Measurements from ENCODE around the gene RIPK3. TPM values are rescaled to one million over a fixed set of nuclear protein-coding genes. Genes with fewer than 3 reads are reported as not detected.

The RIPK3 gene
- total and polyA plus RNA-seq, 8 donors, result 6.4 to 42.6 (median 13.5) TPM

GRCh38 chr14:24366413-24366720 is 26.6 kb upstream of the RIPK3 start:
- WGBS, 5 donors, result 1 to 4% (median 3%) methylated on average over 14 to 16 of the region's 16 CpGs
- no peak for DNase-seq
- intact Hi-C loops (cut with DNase I; ENCODE audit: low total_unique reads), result loop anchor here (5.0 kb wide), 1 partner anchor 51 kb away; no protein-coding TSS in a partner anchor
- peak overlapping the region; percentile 81 to 97 (median 92) for H3K27ac ChIP-seq
- peaks cover 31 to 60% (median 51%) of the 10 kb centered on the region in 4 donors for H3K4me1 ChIP-seq
- TF ChIP-seq POLR2AphosphoS5 (IDR thresholded peaks at IDR 0.05) (peak; percentile 71 to 77 (median 73)), POLR2A (IDR thresholded peaks at IDR 0.05) (no peak)
- no peaks in the 10 kb centered on the region for H3K36me3 ChIP-seq
- peaks cover 0 to 44% (median 0%) of the 10 kb centered on the region in 3 donors for H3K27me3 ChIP-seq
- peak overlapping the region; percentile 58 to 71 (median 64) for H3K4me3 ChIP-seq
- H3K9me3 ChIP-seq, result no peaks in the 10 kb centered on the region

- no peaks in the 10 kb centered on the region for H3K9me3 ChIP-seq
- intact Hi-C loops (cut with DNase I; ENCODE audit: low total_unique reads), result loop anchor here (5.0 kb wide), 1 partner anchor 51 kb away; no protein-coding TSS in a partner anchor
- peaks cover 0 to 44% (median 0%) of the 10 kb centered on the region in 3 donors for H3K27me3 ChIP-seq
- TF ChIP-seq EP300 (IDR thresholded peaks at IDR 0.05) (no peak), POLR2AphosphoS5 (IDR thresholded peaks at IDR 0.05) (peak; percentile 9 to 71 (median 46)), CTCF (IDR thresholded peaks at IDR 0.05) (peak in 5 of 7 experiments; percentile 71 to 98 (median 89))
- H3K4me3 ChIP-seq, result peak overlapping the region; percentile 58 to 71 (median 64)
- peak; percentile 91 to 97 for DNase-seq
- peak overlapping the region; percentile 81 to 97 (median 92) for H3K27ac ChIP-seq
- H3K4me1 ChIP-seq, result peaks cover 31 to 60% (median 50%) of the 10 kb centered on the region in 4 donors
- H3K36me3 ChIP-seq, result no peaks in the 10 kb centered on the region
- whole genome bisulfite sequencing, 5 donors, result 3 to 5% (median 4%) methylated on average over 26 to 28 of the region's 28 CpGs
Measured at GRCh38 chr14:24365600-24366412, 26.0 kb upstream of the RIPK3 start.

GRCh38 chr14:24364841-24365240 is 25.1 kb upstream of the RIPK3 start:
- no peak for DNase-seq
- peaks cover 0 to 42% (median 0%) of the 10 kb centered on the region in 3 donors for H3K27me3 ChIP-seq
- H3K4me3 ChIP-seq, result no peak overlapping the region
- H3K36me3 ChIP-seq, result no peaks in the 10 kb centered on the region
- WGBS, 5 donors, result 53 to 77% (median 70%) methylated on average over 1 of the region's 1 CpG
- intact Hi-C loops (cut with DNase I; ENCODE audit: low total_unique reads), result loop anchor here (5.0 kb wide), 1 partner anchor 52 kb away; no protein-coding TSS in a partner anchor
- H3K9me3 ChIP-seq, result no peaks in the 10 kb centered on the region
- peaks cover 27 to 50% (median 43%) of the 10 kb centered on the region in 4 donors for H3K4me1 ChIP-seq
- H3K27ac ChIP-seq, result peak overlapping the region in 4 of 5 donors; percentile 89 to 97 (median 93)
- no peak for TF ChIP-seq POLR2A (IDR thresholded peaks at IDR 0.05)
- no peak for TF ChIP-seq EP300 (IDR thresholded peaks at IDR 0.05)
- TF ChIP-seq POLR2AphosphoS5 (IDR thresholded peaks at IDR 0.05), result no peak
- no peak for TF ChIP-seq CTCF (IDR thresholded peaks at IDR 0.05)

- 89 to 92% (median 90%) methylated on average over 5 of the region's 5 CpGs for WGBS, 5 donors
- Histone ChIP-seq H3K4me3 (no peak overlapping the region), H3K27me3 (peaks cover 0 to 27% (median 0%) of the 10 kb centered on the region in 3 donors), H3K9me3 (no peaks in the 10 kb centered on the region), H3K4me1 (peaks cover 22 to 35% (median 34%) of the 10 kb centered on the region in 4 donors), H3K36me3 (no peaks in the 10 kb centered on the region), H3K27ac (no peak overlapping the region)
- intact Hi-C loops (cut with DNase I; ENCODE audit: low total_unique reads), result no loop called here
- TF ChIP-seq CTCF (IDR thresholded peaks at IDR 0.05) (no peak), EP300 (IDR thresholded peaks at IDR 0.05) (no peak), POLR2A (IDR thresholded peaks at IDR 0.05) (no peak), POLR2AphosphoS5 (IDR thresholded peaks at IDR 0.05) (no peak)
- no peak for DNase-seq
Measured at GRCh38 chr14:24363401-24363800, 23.6 kb upstream of the RIPK3 start.
